Naive thymus-derived CD8-positive, alpha-beta T cell (primary cell): Measurements from ENCODE around the gene SREBF2. TPM values are rescaled to one million over a fixed set of nuclear protein-coding genes. Genes with fewer than 3 reads are reported as not detected.
"Not testable (repeated sequence)": the region's sequence is repeated elsewhere in the genome, so short reads cannot be mapped to it uniquely, and the experiment has no call there.

Experiments used
- ATAC-seq, 2 donors: fragments of 150-1000 bp; cut with Tn5 transposase in 1 of 2; sonication (Bioruptor Pico), chemical (Tn5 transposase) in 1 of 2; 1 replicate in 1 of 2; 2 replicates in 1 of 2; pipeline ENCODE4 v1.10.0; 2021; ENCODE audit warnings: mild to moderate bottlenecking in 2 of 2, moderate library complexity in 2 of 2
- POLR2A ChIA-PET: fragments of 350-600 bp; sonication (Branson Sonifier 250); formaldehyde crosslinking; loops from one replicate; lab custom pipeline; 2021; ENCODE audit warnings: antibody characterized with exemption; lab: Charles Lee
- DNase-seq, 10 donors: peaks; one replicate each; pipeline versions ENCODE4 v3.0.0 to v3.0.0-alpha.2; 2020 to 2022
- H3K27ac Mint-ChIP-seq, 10 donors: one replicate each; pipeline ENCODE4 v1.8.0; 2020 to 2022; ENCODE audit warnings: mild to moderate bottlenecking in 10 of 10, mixed read lengths in 10 of 10, moderate library complexity in 4 of 10, inconsistent platforms in 1 of 10
- H3K27me3 Mint-ChIP-seq, 5 donors: one replicate each; pipeline ENCODE4 v1.8.0; 2021 to 2022; ENCODE audit warnings: mixed read lengths in 5 of 5
- H3K36me3 Mint-ChIP-seq, 3 donors: one replicate each; pipeline ENCODE4 v1.8.0; 2020 to 2022; ENCODE audit warnings: mixed read lengths in 3 of 3, mild to moderate bottlenecking in 2 of 3, inconsistent platforms in 1 of 3
- H3K4me1 Mint-ChIP-seq, 4 donors: one replicate each; pipeline ENCODE4 v1.8.0; 2021 to 2022; ENCODE audit warnings: mixed read lengths in 4 of 4
- H3K4me3 Mint-ChIP-seq, 10 donors: one replicate each; pipeline ENCODE4 v1.8.0; 2020 to 2022; ENCODE audit warnings: mild to moderate bottlenecking in 10 of 10, mixed read lengths in 10 of 10, moderate library complexity in 6 of 10, inconsistent platforms in 1 of 10
- H3K9me3 Mint-ChIP-seq, 9 donors: one replicate each; pipeline ENCODE4 v1.8.0; 2020 to 2022; ENCODE audit warnings: mixed read lengths in 9 of 9, mild to moderate bottlenecking in 3 of 9, inconsistent platforms in 1 of 9, moderate library complexity in 1 of 9
- polyA plus RNA-seq, 3 donors: library from polyadenylated mRNA; unstranded; fragments of 300-500 nt; fragmentation: Illumina TruSeq; gene quantifications; one replicate each; pipeline ENCODE4 v1.2.3, GENCODE V29; 2021
- total RNA-seq, 8 experiments: library from RNA in 2 of 8; stranded (reverse) in 2 of 8; gene quantifications; one replicate each; pipeline ENCODE4 v1.2.3 and lab custom pipeline; 2021 to 2026

The SREBF2 gene
- total and polyA plus RNA-seq, 5 experiments from 2014 or later = 16.3 to 106 (median 21.9) TPM

DNA sequence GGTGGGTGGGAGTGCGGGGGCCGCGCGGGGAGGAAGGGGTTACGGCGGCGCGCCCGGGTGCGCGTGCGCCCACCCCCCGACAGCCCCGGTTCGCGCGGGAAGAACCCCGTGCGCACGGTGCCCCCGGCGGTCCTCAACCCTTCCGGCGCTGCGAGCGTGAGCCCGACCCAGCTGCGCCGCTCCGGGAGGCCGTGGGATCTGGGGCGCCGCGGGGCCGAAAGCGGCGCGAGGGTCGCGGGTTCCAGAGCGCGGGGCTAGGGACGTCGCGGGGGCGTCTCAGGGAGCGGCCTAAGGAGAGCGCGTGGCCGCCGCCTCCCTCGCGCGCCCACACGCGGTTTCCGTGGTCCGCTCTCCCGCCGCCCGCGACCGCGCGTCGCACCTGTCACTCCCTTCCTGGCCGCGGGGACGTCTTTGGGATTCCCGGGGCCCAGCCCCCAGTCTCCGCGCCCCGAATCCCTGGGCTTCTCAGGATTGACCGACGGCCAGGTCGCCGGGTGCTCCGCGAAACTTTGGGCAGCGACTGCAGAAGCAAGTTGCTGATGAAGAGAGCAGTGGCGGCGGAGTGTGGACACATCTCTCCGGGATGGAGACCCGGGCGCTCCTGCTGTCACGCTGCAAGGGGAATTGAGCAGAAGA is 582 bp downstream of the SREBF2 start:
- POLR2A ChIA-PET = interaction anchor here (0.6 to 4.8 kb wide), 29 partner anchors 8 to 610 kb away, joined by 3 to 48 read pairs (median 5); partner anchors contain the start of genes CCDC134, CENPM, MEI1 and SNU13
- H3K36me3 Mint-ChIP-seq = peaks cover 0 to 11% (median 0%) of the 10 kb centered on the region in 3 donors
- H3K27ac Mint-ChIP-seq = peak overlapping the region; percentile 84 to 100 (median 95)
- no peaks in the 10 kb centered on the region for H3K27me3 Mint-ChIP-seq
- peak overlapping the region; percentile 83 to 98 (median 90) for H3K4me3 Mint-ChIP-seq
- peak; percentile 6 to 63 (median 40) for DNase-seq
- H3K9me3 Mint-ChIP-seq = no peaks in the 10 kb centered on the region
- ATAC-seq = peak; percentile 26 to 29
- H3K4me1 Mint-ChIP-seq = peaks cover 23 to 44% (median 33%) of the 10 kb centered on the region in 4 donors

DNA sequence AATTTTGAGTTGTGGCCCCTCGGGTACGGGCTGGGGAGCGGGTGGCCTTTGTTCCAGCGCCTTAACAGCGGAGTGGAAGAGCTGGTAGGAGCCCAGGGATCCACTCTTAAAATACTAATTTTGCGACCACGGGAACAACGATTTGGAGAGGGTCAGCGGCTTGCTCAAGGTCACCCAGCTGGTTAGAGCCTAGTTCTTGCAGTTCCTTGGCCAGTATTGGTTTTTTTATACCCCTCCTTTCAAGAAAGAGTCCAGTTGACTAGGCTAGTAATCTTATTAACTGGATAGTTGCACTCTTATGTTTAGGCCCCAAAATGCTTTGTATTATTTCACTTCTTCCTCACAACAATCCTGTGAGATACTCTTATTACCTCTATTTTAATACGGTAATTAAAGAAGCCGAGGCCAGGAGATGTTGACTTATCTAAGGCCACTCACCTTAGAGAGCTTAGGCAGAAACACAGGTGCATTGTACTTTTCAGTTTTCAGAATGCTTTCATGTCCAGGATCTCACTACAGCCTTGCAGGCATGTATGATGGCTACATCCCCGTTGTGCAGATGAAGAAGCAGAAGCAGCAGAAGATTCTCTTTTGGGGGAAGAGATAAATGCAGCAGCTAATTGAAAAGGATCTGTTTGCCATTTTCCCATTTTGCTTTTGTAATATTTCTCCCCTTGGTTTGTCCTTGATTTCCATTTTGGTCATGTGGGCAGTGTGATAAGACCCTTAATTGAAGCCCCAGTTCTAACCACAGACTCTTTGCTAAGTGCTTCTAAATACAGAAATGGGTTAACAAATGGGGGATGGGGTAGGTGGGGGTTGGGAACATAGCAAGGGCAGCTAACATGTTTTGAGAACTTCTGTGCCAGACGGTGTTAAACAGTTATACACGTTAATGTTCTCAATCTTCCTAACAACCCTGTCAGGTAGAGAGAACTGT is 1.4 kb downstream of the SREBF2 start:
- no peaks in the 10 kb centered on the region for H3K27me3 Mint-ChIP-seq
- peaks cover 24 to 51% (median 39%) of the 10 kb centered on the region in 4 donors for H3K4me1 Mint-ChIP-seq
- POLR2A ChIA-PET = interaction anchor here (0.6 to 4.8 kb wide), 12 partner anchors 12 to 145 kb away, joined by 3 to 45 read pairs (median 4); partner anchors contain the start of genes CENPM, SNU13 and TNFRSF13C
- peaks cover 0 to 13% (median 0%) of the 10 kb centered on the region in 3 donors for H3K36me3 Mint-ChIP-seq
- H3K4me3 Mint-ChIP-seq = peak overlapping the region; percentile 83 to 97 (median 90)
- ATAC-seq (no peak), DNase-seq (peak in 1 of 10 donors; percentile 12)
- peak overlapping the region; percentile 84 to 100 (median 95) for H3K27ac Mint-ChIP-seq
- no peaks in the 10 kb centered on the region for H3K9me3 Mint-ChIP-seq

DNA sequence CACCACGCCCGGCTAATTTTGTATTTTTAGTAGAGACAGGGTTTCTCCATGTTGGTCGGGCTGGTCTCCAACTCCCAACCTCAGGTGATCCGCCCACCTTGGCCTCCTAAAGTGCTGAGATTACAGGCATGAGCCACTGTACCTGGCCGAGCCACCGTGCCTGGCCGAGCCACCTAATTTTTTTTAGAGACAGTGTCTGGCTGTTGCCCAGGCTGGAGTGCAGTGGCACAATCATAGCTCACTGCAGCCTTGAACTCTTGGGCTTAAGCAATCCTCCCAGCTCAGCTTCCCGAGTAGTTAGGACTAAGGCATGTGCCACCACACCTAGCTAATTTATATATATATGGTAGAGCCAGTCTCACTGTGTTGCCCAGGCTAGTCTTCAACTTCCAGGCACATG is 2.6 kb downstream of the SREBF2 start:
- H3K27me3 Mint-ChIP-seq, H3K9me3 Mint-ChIP-seq, ATAC-seq: not testable (repeated sequence)
- peaks cover 0 to 16% (median 0%) of the 10 kb centered on the region in 3 donors for H3K36me3 Mint-ChIP-seq
- peaks cover 26 to 59% (median 45%) of the 10 kb centered on the region in 4 donors for H3K4me1 Mint-ChIP-seq
- H3K4me3 Mint-ChIP-seq = peak overlapping the region in 1 of 10 donors; percentile 35
- peak overlapping the region in 7 of 10 donors; percentile 16 to 63 (median 37) for H3K27ac Mint-ChIP-seq
- peak in 1 of 10 donors; percentile 57 for DNase-seq
- POLR2A ChIA-PET = interaction anchor here (0.7 to 4.8 kb wide), 3 partner anchors 9 to 54 kb away, joined by 3 to 45 read pairs (median 3); no protein-coding TSS in a partner anchor

DNA sequence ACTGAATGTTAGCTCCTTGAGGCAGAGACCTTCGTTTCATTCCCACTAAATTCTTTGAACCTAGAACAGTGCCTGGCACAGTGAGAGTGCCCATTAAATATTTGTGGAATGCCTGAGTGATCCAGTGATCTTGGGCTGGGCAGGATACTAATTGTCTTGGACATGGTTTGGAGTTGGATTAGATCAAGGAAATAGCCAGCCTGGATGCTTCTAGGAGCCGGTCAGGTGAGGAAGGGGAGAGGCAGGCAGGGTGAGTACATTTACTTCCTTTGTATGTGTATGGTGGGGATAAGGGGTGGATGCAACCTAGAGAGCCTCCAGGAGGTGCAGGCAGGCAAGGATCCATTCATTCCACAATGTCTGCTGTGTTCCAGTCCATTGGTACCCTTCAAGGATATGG is 3.6 kb downstream of the SREBF2 start:
- Mint-ChIP-seq H3K36me3 (peaks cover 0 to 16% (median 0%) of the 10 kb centered on the region in 3 donors), H3K27ac (peak overlapping the region in 8 of 10 donors; percentile 15 to 75 (median 54)), H3K4me3 (peak overlapping the region in 1 of 10 donors; percentile 4), H3K9me3 (no peaks in the 10 kb centered on the region), H3K4me1 (peaks cover 26 to 63% (median 51%) of the 10 kb centered on the region in 4 donors), H3K27me3 (no peaks in the 10 kb centered on the region)
- DNase-seq (no peak), ATAC-seq (no peak)
- POLR2A ChIA-PET = interaction anchor here (1.2 kb wide), 1 partner anchor 56 kb away, joined by 3 read pairs; no protein-coding TSS in a partner anchor

DNA sequence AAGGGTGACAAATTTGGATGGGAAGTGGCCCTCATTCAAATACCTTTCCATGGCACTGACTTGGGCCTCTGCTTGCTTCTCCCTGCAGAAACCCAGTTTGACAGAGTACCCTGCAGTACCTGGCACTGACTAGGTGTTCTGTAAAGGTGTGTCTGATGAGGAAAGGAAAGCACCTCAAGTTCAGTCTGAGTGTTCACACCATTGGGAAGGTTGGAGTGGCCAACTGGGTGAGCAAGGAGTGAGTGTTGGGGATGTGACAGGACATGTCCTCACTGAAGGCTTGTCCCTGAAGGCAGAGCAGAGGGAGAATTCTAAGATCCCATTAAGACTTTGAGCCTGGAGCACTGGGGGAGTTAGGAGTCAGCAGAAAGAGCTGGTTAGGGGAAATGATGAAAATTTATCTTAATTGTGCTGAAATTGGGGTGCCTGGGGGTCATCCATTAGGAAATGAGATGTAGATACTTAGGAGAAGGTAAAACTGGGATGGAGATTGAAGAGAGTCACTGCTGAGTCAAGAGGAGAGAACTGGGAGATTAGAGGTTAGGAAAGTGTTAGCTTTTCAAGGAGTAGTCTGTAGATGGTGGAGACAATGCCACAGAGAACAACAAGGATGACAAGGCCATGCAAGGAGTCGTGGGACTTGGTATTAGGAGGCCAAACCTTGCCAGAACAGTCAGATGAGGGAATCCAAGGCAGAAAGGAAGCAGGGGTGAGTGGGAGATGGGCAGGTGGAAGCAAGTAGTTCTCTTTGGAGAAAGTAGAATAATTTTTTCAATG is 6.1 kb downstream of the SREBF2 start:
- H3K27me3 Mint-ChIP-seq = no peaks in the 10 kb centered on the region
- peak overlapping the region; percentile 3 to 84 (median 40) for H3K27ac Mint-ChIP-seq
- H3K4me3 Mint-ChIP-seq = peak overlapping the region in 1 of 10 donors; percentile 0
- ATAC-seq (no peak), DNase-seq (peak in 1 of 10 donors; percentile 27)
- POLR2A ChIA-PET = interaction anchor here (0.7 kb wide), 1 partner anchor 57 kb away, joined by 3 read pairs; no protein-coding TSS in a partner anchor
- H3K9me3 Mint-ChIP-seq = no peaks in the 10 kb centered on the region
- H3K36me3 Mint-ChIP-seq = peaks cover 0 to 23% (median 0%) of the 10 kb centered on the region in 3 donors
- H3K4me1 Mint-ChIP-seq = peaks cover 21 to 68% (median 49%) of the 10 kb centered on the region in 4 donors

DNA sequence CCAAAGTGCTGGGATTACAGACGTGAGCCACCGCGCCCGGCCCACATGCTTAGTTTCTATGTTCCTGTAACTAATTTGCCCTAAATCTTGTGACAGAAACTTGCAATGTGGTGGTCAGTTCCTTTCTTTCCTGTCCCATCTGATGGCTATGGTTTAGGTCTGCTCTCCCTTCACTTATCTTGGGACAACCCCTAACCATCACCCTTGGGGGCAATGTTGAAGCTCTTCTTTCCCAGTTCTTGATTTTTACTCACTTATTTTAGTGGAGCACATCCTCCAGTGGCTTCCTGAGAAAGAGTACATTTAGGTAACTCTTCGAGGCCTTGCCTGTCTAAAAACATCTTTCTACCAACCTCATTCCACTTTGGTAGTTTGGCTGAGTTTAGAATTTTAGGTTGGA is 7.3 kb downstream of the SREBF2 start:
- peaks cover 0 to 25% (median 0%) of the 10 kb centered on the region in 3 donors for H3K36me3 Mint-ChIP-seq
- no peak overlapping the region for H3K4me3 Mint-ChIP-seq
- POLR2A ChIA-PET = no interaction called here
- ATAC-seq (no peak), DNase-seq (peak in 1 of 10 donors; percentile 9)
- no peaks in the 10 kb centered on the region for H3K9me3 Mint-ChIP-seq
- no peaks in the 10 kb centered on the region for H3K27me3 Mint-ChIP-seq
- H3K4me1 Mint-ChIP-seq = peaks cover 23 to 70% (median 51%) of the 10 kb centered on the region in 4 donors
- peak overlapping the region in 4 of 10 donors; percentile 5 to 66 (median 37) for H3K27ac Mint-ChIP-seq

DNA sequence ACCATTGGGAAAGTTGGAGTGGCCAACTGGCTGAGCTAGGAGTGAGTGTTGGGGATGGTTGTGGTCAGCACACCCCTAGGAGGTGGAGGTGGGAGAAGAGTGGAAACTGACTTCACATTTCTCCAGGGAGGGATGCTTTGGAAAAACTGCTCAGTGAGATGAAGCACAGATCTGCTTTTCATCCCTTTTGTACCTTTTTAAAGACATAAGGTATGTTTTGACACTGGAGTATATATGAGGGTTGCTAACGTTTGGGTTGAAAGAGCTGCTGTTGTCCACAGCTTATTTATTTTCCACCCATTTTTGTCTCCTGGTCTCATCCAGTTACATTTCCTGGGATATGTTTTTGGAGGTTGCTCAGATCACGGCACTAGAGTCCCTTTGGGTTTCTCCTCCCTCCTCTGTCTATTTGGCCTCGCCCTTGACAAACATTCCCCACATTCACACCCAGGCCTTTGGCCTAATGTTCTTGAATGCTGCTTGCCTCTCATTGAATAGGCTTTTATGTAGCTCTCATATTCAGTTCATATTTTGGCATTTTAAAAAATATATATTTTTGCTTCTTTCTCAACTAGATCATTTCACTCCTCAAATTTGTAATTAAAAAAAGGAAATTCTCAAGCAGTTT is 8.3 kb downstream of the SREBF2 start:
- Mint-ChIP-seq H3K4me1 (peaks cover 29 to 75% (median 61%) of the 10 kb centered on the region in 4 donors), H3K27me3 (no peaks in the 10 kb centered on the region), H3K27ac (peak overlapping the region in 3 of 10 donors; percentile 5 to 49 (median 31)), H3K36me3 (peaks cover 0 to 21% (median 0%) of the 10 kb centered on the region in 3 donors), H3K4me3 (no peak overlapping the region), H3K9me3 (no peaks in the 10 kb centered on the region)
- DNase-seq (peak in 1 of 10 donors; percentile 18), ATAC-seq (no peak)
- POLR2A ChIA-PET = interaction anchor here (1.0 kb wide), 2 partner anchors 8 to 10 kb away, joined by 3 read pairs; partner anchors contain the start of gene SREBF2

DNA sequence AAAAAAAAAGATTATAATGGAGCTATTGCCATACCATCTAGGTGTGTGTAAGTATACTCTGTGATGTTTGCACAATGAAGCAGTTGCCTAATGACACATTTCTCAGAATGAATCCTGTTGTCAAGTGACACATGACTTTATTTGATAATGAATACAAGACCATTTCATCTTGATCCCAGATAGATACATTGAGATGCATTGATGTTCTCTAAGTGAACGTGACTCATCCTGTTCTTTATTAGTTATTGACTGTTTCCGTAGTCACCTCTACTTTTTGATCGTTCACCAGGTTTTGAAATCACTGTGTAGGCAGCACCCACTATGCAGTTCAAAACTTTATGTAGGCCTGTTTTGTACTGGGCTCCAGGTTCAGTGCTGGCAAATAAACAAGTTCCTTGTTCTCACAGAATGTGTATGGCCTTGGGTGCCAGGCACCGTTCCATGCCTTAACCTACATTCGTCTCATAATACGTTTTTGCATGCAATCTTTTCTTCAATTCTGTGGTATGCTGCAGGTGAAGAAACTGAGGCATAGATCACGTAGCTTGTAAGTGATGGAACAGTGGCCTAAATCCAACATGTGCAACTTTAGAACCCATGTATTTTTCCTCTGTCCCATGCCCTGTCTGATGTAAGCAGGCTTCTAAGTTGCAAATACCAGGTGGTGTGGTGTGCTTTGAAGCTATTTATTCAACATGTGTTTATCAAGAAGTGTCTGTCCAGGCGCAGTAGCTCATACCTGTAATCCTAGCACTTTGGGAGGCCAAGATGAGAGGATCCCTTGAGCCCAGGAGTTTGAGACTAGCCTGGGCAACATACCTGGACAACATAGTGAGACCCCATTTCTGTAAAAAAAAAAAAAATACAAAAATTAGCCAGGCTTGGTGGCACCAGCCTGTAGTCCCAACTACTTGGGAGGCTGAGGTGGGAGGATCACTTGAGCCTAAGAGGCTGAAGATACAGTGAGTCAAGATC is 10.4 kb downstream of the SREBF2 start:
- Mint-ChIP-seq H3K9me3 (no peaks in the 10 kb centered on the region), H3K4me3 (no peak overlapping the region), H3K4me1 (peaks cover 28 to 78% (median 63%) of the 10 kb centered on the region in 4 donors), H3K27ac (no peak overlapping the region), H3K36me3 (peaks cover 0 to 13% (median 0%) of the 10 kb centered on the region in 3 donors), H3K27me3 (no peaks in the 10 kb centered on the region)
- peak in 1 of 10 donors; percentile 14 for DNase-seq
- no peak for ATAC-seq
- POLR2A ChIA-PET = interaction anchor here (1.0 to 1.9 kb wide), 2 partner anchors 10 to 14 kb away, joined by 4 to 8 read pairs; partner anchors contain the start of gene SREBF2

DNA sequence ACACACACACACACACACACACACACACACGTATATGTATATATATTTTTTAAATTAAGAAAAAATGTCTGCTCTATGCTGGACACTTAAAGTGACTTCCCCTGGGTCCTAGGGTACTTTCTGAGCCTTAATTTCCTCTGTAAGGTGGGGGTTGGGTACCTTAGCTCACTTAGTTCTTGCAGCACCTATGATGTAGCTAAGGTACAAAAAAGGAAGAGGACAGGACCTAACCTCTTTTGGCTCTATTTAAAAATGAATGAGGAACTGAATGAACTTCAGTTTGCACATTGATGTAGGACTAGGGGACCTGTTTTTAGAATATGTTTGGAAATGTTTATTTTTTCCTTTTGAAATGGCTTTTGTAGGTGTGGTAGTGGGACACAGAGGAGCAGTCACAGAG is 11.1 kb downstream of the SREBF2 start:
- Mint-ChIP-seq H3K27me3 (no peaks in the 10 kb centered on the region), H3K36me3 (peaks cover 0 to 13% (median 0%) of the 10 kb centered on the region in 3 donors), H3K4me3 (no peak overlapping the region), H3K4me1 (peaks cover 25 to 77% (median 58%) of the 10 kb centered on the region in 4 donors), H3K9me3 (no peaks in the 10 kb centered on the region), H3K27ac (peak overlapping the region in 4 of 10 donors; percentile 1 to 37 (median 7))
- POLR2A ChIA-PET = interaction anchor here (1.9 kb wide), 1 partner anchor 11 kb away, joined by 8 read pairs; the partner anchor contains the start of gene SREBF2
- DNase-seq (peak in 1 of 10 donors; percentile 8), ATAC-seq (no peak)

DNA sequence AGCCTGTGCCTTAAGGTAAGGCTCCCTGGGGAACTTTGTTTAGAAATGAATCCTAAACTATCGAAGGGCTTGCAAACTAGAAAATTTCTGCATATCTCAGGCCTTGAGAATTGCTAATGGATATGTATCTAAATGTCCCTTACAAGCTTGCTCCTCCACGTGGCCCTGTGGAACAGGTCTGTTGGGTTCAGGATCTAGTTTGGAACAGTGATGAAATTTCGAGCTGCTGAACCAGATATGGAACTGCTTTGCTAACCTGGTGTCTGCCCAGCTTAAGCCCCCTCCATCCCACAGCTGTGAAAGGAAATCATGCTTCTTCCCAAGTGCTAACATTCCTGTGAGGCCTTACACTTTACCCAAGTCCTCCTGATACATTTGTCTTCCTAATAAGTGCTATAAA is 11.6 kb downstream of the SREBF2 start:
- ATAC-seq (no peak), DNase-seq (peak in 1 of 10 donors; percentile 13)
- Mint-ChIP-seq H3K36me3 (peaks cover 0 to 14% (median 0%) of the 10 kb centered on the region in 3 donors), H3K9me3 (no peaks in the 10 kb centered on the region), H3K27me3 (no peaks in the 10 kb centered on the region), H3K27ac (peak overlapping the region in 1 of 10 donors; percentile 1), H3K4me3 (no peak overlapping the region), H3K4me1 (peaks cover 21 to 72% (median 53%) of the 10 kb centered on the region in 4 donors)
- POLR2A ChIA-PET = interaction anchor here (3.9 kb wide), 1 partner anchor 12 kb away, joined by 13 read pairs; the partner anchor contains the start of gene SREBF2
